SK-N-SH treated with all-trans-retinoic acid at 6 μM for 48 hours (cell line): Measurements from ENCODE around the gene NLRP11.

Source experiments
- ATAC-seq: fragments of 200-7000 bp; cut with Tn5 transposase; 3 replicates; pipeline ENCODE4 v1.9.1; 2020; ENCODE audit warnings: mild to moderate bottlenecking, moderate library complexity
- ARNTL ChIP-seq: fragments of 450-650 bp; formaldehyde crosslinking; IDR thresholded peaks from 2 replicates; pipeline ENCODE4 v1.5.0; 2020; ENCODE audit warnings: low read depth, mild to moderate bottlenecking, moderate library complexity, borderline replicate concordance
- BACH2 ChIP-seq: fragments of 250-450 bp; sonication (Bioruptor Pico); IDR thresholded peaks from 2 replicates; pipeline ENCODE4 v1.9.0; 2021; ENCODE audit warnings: mild to moderate bottlenecking, borderline replicate concordance
- CSDC2 ChIP-seq: fragments of 250-450 bp; sonication (Bioruptor Pico); IDR thresholded peaks from 2 replicates; pipeline ENCODE4 v1.5.0; 2020; ENCODE audit warnings: mild to moderate bottlenecking, moderate library complexity
- ESRRG ChIP-seq: fragments of 250-450 bp; sonication (Bioruptor Pico); IDR thresholded peaks from 2 replicates; pipeline ENCODE4 v1.6.1; 2021; ENCODE audit warnings: mild to moderate bottlenecking
- GLIS3 ChIP-seq: fragments of 250-450 bp; sonication (Bioruptor Pico); IDR thresholded peaks from 2 replicates; pipeline ENCODE4 v1.5.0; 2020; ENCODE audit warnings: mild to moderate bottlenecking, moderate library complexity
- OSR1 ChIP-seq: fragments of 250-450 bp; sonication (Bioruptor Pico); IDR thresholded peaks from 2 replicates; pipeline ENCODE4 v1.8.0; 2022; ENCODE audit warnings: moderate library complexity, mild to moderate bottlenecking, inconsistent platforms
- PPARA ChIP-seq: fragments of 250-450 bp; sonication (Bioruptor Pico); IDR thresholded peaks from 2 replicates; pipeline ENCODE4 v1.5.0; 2020; ENCODE audit warnings: mild to moderate bottlenecking, borderline replicate concordance
- RARB ChIP-seq: fragments of 250-450 bp; sonication (Bioruptor Pico); IDR thresholded peaks from 2 replicates; pipeline ENCODE4 v1.8.0; 2021; ENCODE audit warnings: mild to moderate bottlenecking, moderate library complexity
- SNAI2 ChIP-seq: fragments of 250-450 bp; sonication (Bioruptor Pico); IDR thresholded peaks from 2 replicates; pipeline ENCODE4 v1.5.0; 2020; ENCODE audit warnings: mild to moderate bottlenecking, moderate library complexity
- TCF4 ChIP-seq: fragments of 250-450 bp; sonication (Bioruptor Pico); IDR thresholded peaks from 2 replicates; pipeline ENCODE4 v1.8.0; 2021; ENCODE audit warnings: mild to moderate bottlenecking, moderate library complexity, borderline replicate concordance
- TOX ChIP-seq: fragments of 250-450 bp; sonication (Bioruptor Pico); IDR thresholded peaks from 2 replicates; pipeline ENCODE4 v1.8.0; 2021; ENCODE audit warnings: mild to moderate bottlenecking, moderate library complexity, borderline replicate concordance
- ZFP30 ChIP-seq: fragments of 450-650 bp; formaldehyde crosslinking; IDR thresholded peaks from 2 replicates; pipeline ENCODE4 v1.5.0; 2022; ENCODE audit warnings: mild to moderate bottlenecking, moderate library complexity
- ZNF565 ChIP-seq: fragments of 450-650 bp; formaldehyde crosslinking; conservative IDR thresholded peaks from 2 replicates; pipeline ENCODE4 v1.5.0; 2020; ENCODE audit warnings: low read depth, mild to moderate bottlenecking, moderate library complexity
- ZNF70 ChIP-seq: fragments of 450-650 bp; formaldehyde crosslinking; IDR thresholded peaks from 2 replicates; pipeline ENCODE4 v1.5.0; 2020; ENCODE audit warnings: mild to moderate bottlenecking, moderate library complexity
- ZNF8 ChIP-seq: fragments of 450-650 bp; formaldehyde crosslinking; IDR thresholded peaks from 2 replicates; pipeline ENCODE4 v1.5.0; 2020; ENCODE audit warnings: mild to moderate bottlenecking, moderate library complexity
- TF ChIP-seq, protein P1 (sequence below): fragments of 250-450 bp; sonication (Bioruptor Pico); IDR thresholded peaks from 2 replicates; pipeline ENCODE4 v1.5.1; 2021; ENCODE audit warnings: mild to moderate bottlenecking, moderate library complexity
- TF ChIP-seq, protein P2 (sequence below): fragments of 250-450 bp; sonication (Bioruptor Pico); IDR thresholded peaks from 2 replicates; pipeline ENCODE4 v1.8.0; 2020; ENCODE audit warnings: mild to moderate bottlenecking, moderate library complexity, borderline replicate concordance
- TF ChIP-seq, protein P3 (sequence below): fragments of 250-450 bp; sonication (Bioruptor Pico); IDR thresholded peaks from 2 replicates; pipeline ENCODE4 v1.5.0; 2020; ENCODE audit warnings: mild to moderate bottlenecking, moderate library complexity
- TF ChIP-seq, protein P4 (sequence below): fragments of 250-450 bp; sonication (Bioruptor Pico); IDR thresholded peaks from 2 replicates; pipeline ENCODE4 v1.5.1; 2020; ENCODE audit warnings: low read depth, mild to moderate bottlenecking, moderate library complexity
- TF ChIP-seq, protein P5 (sequence below): fragments of 250-450 bp; sonication (Bioruptor Pico); IDR thresholded peaks from 2 replicates; pipeline ENCODE4 v1.8.0; 2021; ENCODE audit warnings: low read depth, mild to moderate bottlenecking, moderate library complexity, borderline replicate concordance

The NLRP11 gene

DNA sequence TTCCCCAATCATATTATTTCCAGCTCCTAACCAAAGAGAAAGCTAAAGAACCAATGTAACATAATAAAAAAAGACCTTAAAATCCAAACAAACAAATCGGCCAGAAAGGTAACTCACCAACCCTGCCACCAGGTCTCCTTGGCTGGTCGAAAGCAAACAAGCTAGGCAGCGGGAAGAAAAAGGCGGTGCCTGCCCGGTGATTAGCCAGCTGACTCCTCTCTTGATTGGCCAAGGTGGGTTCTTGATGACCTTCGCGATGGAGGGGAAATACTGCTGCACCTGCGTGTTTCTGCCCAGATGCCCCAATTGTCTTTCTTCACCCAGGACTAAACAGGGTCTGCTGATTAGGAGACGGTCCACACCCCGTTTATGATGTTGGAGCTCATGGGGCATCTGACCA is at the start of gene NLRP11:
NLRP11 (minus strand) TSS at position 154 of the 400 bp plus-strand sequence. CDS start 13,825 bp downstream, outside the sequence.
- ATAC-seq: no peak
- TF ChIP-seq SNAI2 (no peak), TCF4 (no peak), CSDC2 (CRISPR knock-in tag) (no peak), ZNF8 (CRISPR knock-in tag) (no peak), ZNF70 (CRISPR knock-in tag) (no peak), GLIS3 (CRISPR knock-in tag) (no peak), PPARA (no peak), ARNTL (CRISPR knock-in tag) (no peak), ESRRG (CRISPR knock-in tag) (no peak), TOX (CRISPR knock-in tag) (no peak), ZNF565 (no peak), BACH2 (CRISPR knock-in tag) (no peak), ZFP30 (CRISPR knock-in tag) (no peak), RARB (no peak)
- TF ChIP-seq, protein P1, sequence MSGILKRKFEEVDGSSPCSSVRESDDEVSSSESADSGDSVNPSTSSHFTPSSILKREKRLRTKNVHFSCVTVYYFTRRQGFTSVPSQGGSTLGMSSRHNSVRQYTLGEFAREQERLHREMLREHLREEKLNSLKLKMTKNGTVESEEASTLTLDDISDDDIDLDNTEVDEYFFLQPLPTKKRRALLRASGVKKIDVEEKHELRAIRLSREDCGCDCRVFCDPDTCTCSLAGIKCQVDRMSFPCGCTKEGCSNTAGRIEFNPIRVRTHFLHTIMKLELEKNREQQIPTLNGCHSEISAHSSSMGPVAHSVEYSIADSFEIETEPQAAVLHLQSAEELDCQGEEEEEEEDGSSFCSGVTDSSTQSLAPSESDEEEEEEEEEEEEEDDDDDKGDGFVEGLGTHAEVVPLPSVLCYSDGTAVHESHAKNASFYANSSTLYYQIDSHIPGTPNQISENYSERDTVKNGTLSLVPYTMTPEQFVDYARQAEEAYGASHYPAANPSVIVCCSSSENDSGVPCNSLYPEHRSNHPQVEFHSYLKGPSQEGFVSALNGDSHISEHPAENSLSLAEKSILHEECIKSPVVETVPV: no peak
- TF ChIP-seq, protein P2, sequence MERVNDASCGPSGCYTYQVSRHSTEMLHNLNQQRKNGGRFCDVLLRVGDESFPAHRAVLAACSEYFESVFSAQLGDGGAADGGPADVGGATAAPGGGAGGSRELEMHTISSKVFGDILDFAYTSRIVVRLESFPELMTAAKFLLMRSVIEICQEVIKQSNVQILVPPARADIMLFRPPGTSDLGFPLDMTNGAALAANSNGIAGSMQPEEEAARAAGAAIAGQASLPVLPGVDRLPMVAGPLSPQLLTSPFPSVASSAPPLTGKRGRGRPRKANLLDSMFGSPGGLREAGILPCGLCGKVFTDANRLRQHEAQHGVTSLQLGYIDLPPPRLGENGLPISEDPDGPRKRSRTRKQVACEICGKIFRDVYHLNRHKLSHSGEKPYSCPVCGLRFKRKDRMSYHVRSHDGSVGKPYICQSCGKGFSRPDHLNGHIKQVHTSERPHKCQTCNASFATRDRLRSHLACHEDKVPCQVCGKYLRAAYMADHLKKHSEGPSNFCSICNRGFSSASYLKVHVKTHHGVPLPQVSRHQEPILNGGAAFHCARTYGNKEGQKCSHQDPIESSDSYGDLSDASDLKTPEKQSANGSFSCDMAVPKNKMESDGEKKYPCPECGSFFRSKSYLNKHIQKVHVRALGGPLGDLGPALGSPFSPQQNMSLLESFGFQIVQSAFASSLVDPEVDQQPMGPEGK (CRISPR knock-in tag): no peak
- TF ChIP-seq, protein P3, sequence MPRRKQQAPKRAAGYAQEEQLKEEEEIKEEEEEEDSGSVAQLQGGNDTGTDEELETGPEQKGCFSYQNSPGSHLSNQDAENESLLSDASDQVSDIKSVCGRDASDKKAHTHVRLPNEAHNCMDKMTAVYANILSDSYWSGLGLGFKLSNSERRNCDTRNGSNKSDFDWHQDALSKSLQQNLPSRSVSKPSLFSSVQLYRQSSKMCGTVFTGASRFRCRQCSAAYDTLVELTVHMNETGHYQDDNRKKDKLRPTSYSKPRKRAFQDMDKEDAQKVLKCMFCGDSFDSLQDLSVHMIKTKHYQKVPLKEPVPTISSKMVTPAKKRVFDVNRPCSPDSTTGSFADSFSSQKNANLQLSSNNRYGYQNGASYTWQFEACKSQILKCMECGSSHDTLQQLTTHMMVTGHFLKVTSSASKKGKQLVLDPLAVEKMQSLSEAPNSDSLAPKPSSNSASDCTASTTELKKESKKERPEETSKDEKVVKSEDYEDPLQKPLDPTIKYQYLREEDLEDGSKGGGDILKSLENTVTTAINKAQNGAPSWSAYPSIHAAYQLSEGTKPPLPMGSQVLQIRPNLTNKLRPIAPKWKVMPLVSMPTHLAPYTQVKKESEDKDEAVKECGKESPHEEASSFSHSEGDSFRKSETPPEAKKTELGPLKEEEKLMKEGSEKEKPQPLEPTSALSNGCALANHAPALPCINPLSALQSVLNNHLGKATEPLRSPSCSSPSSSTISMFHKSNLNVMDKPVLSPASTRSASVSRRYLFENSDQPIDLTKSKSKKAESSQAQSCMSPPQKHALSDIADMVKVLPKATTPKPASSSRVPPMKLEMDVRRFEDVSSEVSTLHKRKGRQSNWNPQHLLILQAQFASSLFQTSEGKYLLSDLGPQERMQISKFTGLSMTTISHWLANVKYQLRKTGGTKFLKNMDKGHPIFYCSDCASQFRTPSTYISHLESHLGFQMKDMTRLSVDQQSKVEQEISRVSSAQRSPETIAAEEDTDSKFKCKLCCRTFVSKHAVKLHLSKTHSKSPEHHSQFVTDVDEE (CRISPR knock-in tag): no peak
- TF ChIP-seq, protein P4, sequence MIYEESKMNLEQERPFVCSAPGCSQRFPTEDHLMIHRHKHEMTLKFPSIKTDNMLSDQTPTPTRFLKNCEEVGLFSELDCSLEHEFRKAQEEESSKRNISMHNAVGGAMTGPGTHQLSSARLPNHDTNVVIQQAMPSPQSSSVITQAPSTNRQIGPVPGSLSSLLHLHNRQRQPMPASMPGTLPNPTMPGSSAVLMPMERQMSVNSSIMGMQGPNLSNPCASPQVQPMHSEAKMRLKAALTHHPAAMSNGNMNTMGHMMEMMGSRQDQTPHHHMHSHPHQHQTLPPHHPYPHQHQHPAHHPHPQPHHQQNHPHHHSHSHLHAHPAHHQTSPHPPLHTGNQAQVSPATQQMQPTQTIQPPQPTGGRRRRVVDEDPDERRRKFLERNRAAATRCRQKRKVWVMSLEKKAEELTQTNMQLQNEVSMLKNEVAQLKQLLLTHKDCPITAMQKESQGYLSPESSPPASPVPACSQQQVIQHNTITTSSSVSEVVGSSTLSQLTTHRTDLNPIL: no peak
- TF ChIP-seq, protein P5, sequence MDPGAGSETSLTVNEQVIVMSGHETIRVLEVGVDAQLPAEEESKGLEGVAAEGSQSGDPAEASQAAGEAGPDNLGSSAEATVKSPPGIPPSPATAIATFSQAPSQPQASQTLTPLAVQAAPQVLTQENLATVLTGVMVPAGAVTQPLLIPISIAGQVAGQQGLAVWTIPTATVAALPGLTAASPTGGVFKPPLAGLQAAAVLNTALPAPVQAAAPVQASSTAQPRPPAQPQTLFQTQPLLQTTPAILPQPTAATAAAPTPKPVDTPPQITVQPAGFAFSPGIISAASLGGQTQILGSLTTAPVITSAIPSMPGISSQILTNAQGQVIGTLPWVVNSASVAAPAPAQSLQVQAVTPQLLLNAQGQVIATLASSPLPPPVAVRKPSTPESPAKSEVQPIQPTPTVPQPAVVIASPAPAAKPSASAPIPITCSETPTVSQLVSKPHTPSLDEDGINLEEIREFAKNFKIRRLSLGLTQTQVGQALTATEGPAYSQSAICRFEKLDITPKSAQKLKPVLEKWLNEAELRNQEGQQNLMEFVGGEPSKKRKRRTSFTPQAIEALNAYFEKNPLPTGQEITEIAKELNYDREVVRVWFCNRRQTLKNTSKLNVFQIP (CRISPR knock-in tag): no peak
- TF ChIP-seq, all 23 proteins: peak for 0

DNA sequence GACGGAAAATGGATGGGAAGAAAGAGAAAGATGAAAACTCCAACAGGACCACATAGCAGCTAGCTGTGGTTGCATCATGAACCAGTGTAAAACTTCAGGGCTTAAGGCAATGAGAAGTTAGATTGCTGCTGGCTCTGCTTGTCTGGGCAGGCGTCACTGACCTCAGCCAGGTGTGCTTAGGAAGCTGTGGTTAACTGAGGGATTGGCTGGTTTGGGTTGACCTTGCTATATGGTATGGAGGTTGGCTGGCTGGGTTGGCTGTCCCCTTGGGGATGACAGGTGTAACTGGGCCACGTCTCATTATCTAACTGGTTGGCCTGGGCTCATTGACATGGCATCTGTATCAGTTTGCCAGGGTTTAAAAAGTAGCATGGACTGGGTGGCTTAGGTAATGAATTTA is 45.4 kb upstream of the NLRP11 start:
- TF ChIP-seq PPARA: no peak
- TF ChIP-seq, protein P2 (CRISPR knock-in tag): no peak
- TF ChIP-seq SNAI2: no peak
- TF ChIP-seq TOX (CRISPR knock-in tag): no peak
- TF ChIP-seq BACH2 (CRISPR knock-in tag): no peak
- TF ChIP-seq CSDC2 (CRISPR knock-in tag): no peak
- no peak for TF ChIP-seq OSR1 (CRISPR knock-in tag)
- TF ChIP-seq GLIS3 (CRISPR knock-in tag): no peak
- no peak for TF ChIP-seq ZNF565
- TF ChIP-seq, protein P4: no peak
- ATAC-seq: no peak
